ENCODE results near the gene SLC7A7. TPM values are rescaled to one million over a fixed set of nuclear protein-coding genes. Genes with fewer than 3 reads are reported as not detected.
A peak's percentile ranks its signal among the peaks of the same experiment; 100 is the strongest.
"Not testable (repeated sequence)": the region's sequence is repeated elsewhere in the genome, so short reads cannot be mapped to it uniquely, and the experiment has no call there.

SLC7A7 gene
- 44.4 and 49.4 TPM in 2 replicates for polyA plus RNA-seq (2013)

GRCh38 chr14:22814941-22815713 is at the start of gene SLC7A7:
SLC7A7 (minus strand) TSS chr14:22815435; CDS start chr14:22813398, 2,037 bp downstream.
- Histone ChIP-seq H4K12ac (ENCODE audit: low read depth, low read length) (peak within 1 kb of the TSS; percentile 21), H2AFZ (ENCODE audit: insufficient read depth, low read length, poor library complexity) (peak within 1 kb of the TSS; percentile 19)

GRCh38 chr14:22864979-22865378 is 49.7 kb upstream of the SLC7A7 start:
- Histone ChIP-seq H3K4me2 (ENCODE audit: low read length) (no peak overlapping the region), H2BK12ac (ENCODE audit: low read length) (no peak overlapping the region), H3K36me3 (ENCODE audit: control insufficient read depth in 1 of 2, insufficient read depth in 2 of 2, low read length in 2 of 2) (no peaks in the 10 kb centered on the region), H3K18ac (ENCODE audit: low read length) (no peak overlapping the region), H3K79me2 (ENCODE audit: control insufficient read depth, insufficient read depth, low read length, poor library complexity) (no peaks in the 10 kb centered on the region), H2BK120ac (ENCODE audit: insufficient read depth, low read length, poor library complexity) (no peak overlapping the region), H4K91ac (ENCODE audit: low read depth, low read length) (no peak overlapping the region), H3K27me3 (ENCODE audit: insufficient read depth, low read length) (no peaks in the 10 kb centered on the region), H3K14ac (ENCODE audit: low read length) (no peak overlapping the region), H2BK5ac (ENCODE audit: low read depth, low read length, poor library complexity) (no peak overlapping the region), H3K4ac (ENCODE audit: low read depth, low read length) (no peak overlapping the region), H3K27ac (ENCODE audit: low read depth, low read length) (no peak overlapping the region), H3K4me1 (ENCODE audit: control insufficient read depth in 1 of 2, insufficient read depth in 2 of 2, low read length in 2 of 2) (no peaks in the 10 kb centered on the region), H3K9me3 (ENCODE audit: insufficient read depth, low read depth, low read length) (no peaks in the 10 kb centered on the region), H3K23ac (ENCODE audit: low read length) (no peak overlapping the region), H3K79me1 (ENCODE audit: low read length) (no peaks in the 10 kb centered on the region), H4K12ac (ENCODE audit: low read depth, low read length) (no peak overlapping the region), H4K8ac (ENCODE audit: low read depth, low read length) (no peak overlapping the region), H2AK5ac (ENCODE audit: low read length) (no peak overlapping the region), H3K9ac (ENCODE audit: low read length) (no peak overlapping the region), H3K4me3 (ENCODE audit: low read depth, low read length) (no peak overlapping the region), H2AFZ (ENCODE audit: insufficient read depth, low read length, poor library complexity) (no peak overlapping the region)
- no CpG with 5 or more reads among the region's 4 CpGs for WGBS (ENCODE audit: extremely low coverage, insufficient coverage, insufficient read length)
- DNase-seq: no peak

More at GRCh38 chr14:22814941-22815713, at the start of gene SLC7A7:
- Histone ChIP-seq H3K27me3 (ENCODE audit: insufficient read depth, low read length) (no peaks in the 10 kb centered on the region), H4K91ac (ENCODE audit: low read depth, low read length) (peak within 1 kb of the TSS; percentile 63), H3K4me1 (ENCODE audit: control insufficient read depth in 1 of 2, insufficient read depth in 2 of 2, low read length in 2 of 2) (peaks cover 28 to 37% of the 10 kb centered on the region in 2 experiments), H4K8ac (ENCODE audit: low read depth, low read length) (peak within 1 kb of the TSS; percentile 45), H3K9me3 (ENCODE audit: insufficient read depth, low read depth, low read length) (no peaks in the 10 kb centered on the region), H3K4ac (ENCODE audit: low read depth, low read length) (peak within 1 kb of the TSS; percentile 18), H3K9ac (ENCODE audit: low read length) (no peak within 1 kb of the TSS), H2AK5ac (ENCODE audit: low read length) (peak within 1 kb of the TSS; percentile 17), H3K4me2 (ENCODE audit: low read length) (peak within 1 kb of the TSS; percentile 34), H3K79me2 (ENCODE audit: control insufficient read depth, insufficient read depth, low read length, poor library complexity) (peaks cover 3% of the 10 kb centered on the region), H3K4me3 (ENCODE audit: low read depth, low read length) (no peak within 1 kb of the TSS), H2BK5ac (ENCODE audit: low read depth, low read length, poor library complexity) (peak within 1 kb of the TSS; percentile 68), H2BK12ac (ENCODE audit: low read length) (peak within 1 kb of the TSS; percentile 21), H3K79me1 (ENCODE audit: low read length) (peaks cover 29% of the 10 kb centered on the region), H3K36me3 (ENCODE audit: control insufficient read depth in 1 of 2, insufficient read depth in 2 of 2, low read length in 2 of 2) (no peaks in the 10 kb centered on the region), H3K27ac (ENCODE audit: low read depth, low read length) (peak within 1 kb of the TSS; percentile 68), H3K23ac (ENCODE audit: low read length) (no peak within 1 kb of the TSS), H3K14ac (ENCODE audit: low read length) (peak within 1 kb of the TSS; percentile 52), H3K18ac (ENCODE audit: low read length) (peak within 1 kb of the TSS; percentile 19), H2BK120ac (ENCODE audit: insufficient read depth, low read length, poor library complexity) (peak within 1 kb of the TSS; percentile 16)
- DNase-seq: peak in 1 of 2 donors; percentile 43
- no CpG with 5 or more reads among the region's 10 CpGs for WGBS (ENCODE audit: extremely low coverage, insufficient coverage, insufficient read length)

DNA sequence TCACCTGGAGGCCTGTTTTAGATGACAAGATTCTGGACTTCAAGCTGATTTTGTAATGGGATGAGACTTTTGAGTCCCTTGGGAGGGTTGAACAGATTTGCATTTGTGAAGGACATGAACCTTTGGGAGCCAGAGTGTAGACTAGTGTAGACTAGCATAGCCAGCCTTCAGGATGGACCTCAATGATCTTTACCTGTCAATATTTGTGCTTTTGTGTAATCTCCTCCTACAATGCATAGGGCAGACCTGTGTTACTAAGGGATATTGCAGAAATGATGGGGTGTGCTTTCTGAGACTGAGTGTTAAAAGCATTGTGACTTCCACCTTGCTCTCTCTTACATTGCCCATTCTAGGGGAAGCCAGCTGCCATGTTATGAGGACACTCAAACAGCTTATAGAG is 46.4 kb upstream of the SLC7A7 start:
- H2BK12ac ChIP-seq (ENCODE audit: low read length): no peak overlapping the region
- H3K4me3 ChIP-seq (ENCODE audit: low read depth, low read length): no peak overlapping the region
- no peak overlapping the region for H4K91ac ChIP-seq (ENCODE audit: low read depth, low read length)
- H4K12ac ChIP-seq (ENCODE audit: low read depth, low read length): no peak overlapping the region
- no peak overlapping the region for H3K4ac ChIP-seq (ENCODE audit: low read depth, low read length)
- H3K9me3 ChIP-seq (ENCODE audit: insufficient read depth, low read depth, low read length): no peaks in the 10 kb centered on the region
- H2AFZ ChIP-seq (ENCODE audit: insufficient read depth, low read length, poor library complexity): no peak overlapping the region
- DNase-seq: no peak
- H4K8ac ChIP-seq (ENCODE audit: low read depth, low read length): no peak overlapping the region
- no peaks in the 10 kb centered on the region for H3K79me2 ChIP-seq (ENCODE audit: control insufficient read depth, insufficient read depth, low read length, poor library complexity)
- no peak overlapping the region for H2BK120ac ChIP-seq (ENCODE audit: insufficient read depth, low read length, poor library complexity)
- H3K36me3 ChIP-seq (ENCODE audit: control insufficient read depth in 1 of 2, insufficient read depth in 2 of 2, low read length in 2 of 2): no peaks in the 10 kb centered on the region
- no peak overlapping the region for H3K14ac ChIP-seq (ENCODE audit: low read length)
- no peaks in the 10 kb centered on the region for H3K4me1 ChIP-seq (ENCODE audit: control insufficient read depth in 1 of 2, insufficient read depth in 2 of 2, low read length in 2 of 2)
- no peaks in the 10 kb centered on the region for H3K79me1 ChIP-seq (ENCODE audit: low read length)
- no peak overlapping the region for H3K18ac ChIP-seq (ENCODE audit: low read length)
- H3K4me2 ChIP-seq (ENCODE audit: low read length): no peak overlapping the region
- no peak overlapping the region for H3K27ac ChIP-seq (ENCODE audit: low read depth, low read length)
- no peaks in the 10 kb centered on the region for H3K27me3 ChIP-seq (ENCODE audit: insufficient read depth, low read length)
- no peak overlapping the region for H2AK5ac ChIP-seq (ENCODE audit: low read length)
- H2BK5ac ChIP-seq (ENCODE audit: low read depth, low read length, poor library complexity): no peak overlapping the region
- no peak overlapping the region for H3K9ac ChIP-seq (ENCODE audit: low read length)
- no peak overlapping the region for H3K23ac ChIP-seq (ENCODE audit: low read length)

GRCh38 chr14:22860377-22860776 is 45.1 kb upstream of the SLC7A7 start:
- H2AK5ac ChIP-seq (ENCODE audit: low read length); H3K4me3 ChIP-seq (ENCODE audit: low read depth, low read length); H2BK120ac ChIP-seq (ENCODE audit: insufficient read depth, low read length, poor library complexity); H3K14ac ChIP-seq (ENCODE audit: low read length); H3K4me1 ChIP-seq (ENCODE audit: control insufficient read depth in 1 of 2, insufficient read depth in 2 of 2, low read length in 2 of 2); H4K91ac ChIP-seq (ENCODE audit: low read depth, low read length); H2BK12ac ChIP-seq (ENCODE audit: low read length); DNase-seq; H3K4me2 ChIP-seq (ENCODE audit: low read length); H3K9ac ChIP-seq (ENCODE audit: low read length); H3K79me1 ChIP-seq (ENCODE audit: low read length); H3K18ac ChIP-seq (ENCODE audit: low read length); H3K23ac ChIP-seq (ENCODE audit: low read length); H3K36me3 ChIP-seq (ENCODE audit: control insufficient read depth in 1 of 2, insufficient read depth in 2 of 2, low read length in 2 of 2); H4K8ac ChIP-seq (ENCODE audit: low read depth, low read length); H3K27ac ChIP-seq (ENCODE audit: low read depth, low read length); H3K4ac ChIP-seq (ENCODE audit: low read depth, low read length); H3K9me3 ChIP-seq (ENCODE audit: insufficient read depth, low read depth, low read length); H2BK5ac ChIP-seq (ENCODE audit: low read depth, low read length, poor library complexity); H3K27me3 ChIP-seq (ENCODE audit: insufficient read depth, low read length); H4K12ac ChIP-seq (ENCODE audit: low read depth, low read length); H3K79me2 ChIP-seq (ENCODE audit: control insufficient read depth, insufficient read depth, low read length, poor library complexity); H2AFZ ChIP-seq (ENCODE audit: insufficient read depth, low read length, poor library complexity): not testable (repeated sequence)
- no CpG with 5 or more reads among the region's 3 CpGs for WGBS (ENCODE audit: extremely low coverage, insufficient coverage, insufficient read length)

All from trophoblast cell (in vitro differentiated cells and primary cell).